ENCODE measurements around the gene EGFL8.

EGFL8 gene

GRCh38 chr6:32168807-32169591, 4.6 kb downstream of the EGFL8 start:
- DNase-seq: no peak

DNA sequence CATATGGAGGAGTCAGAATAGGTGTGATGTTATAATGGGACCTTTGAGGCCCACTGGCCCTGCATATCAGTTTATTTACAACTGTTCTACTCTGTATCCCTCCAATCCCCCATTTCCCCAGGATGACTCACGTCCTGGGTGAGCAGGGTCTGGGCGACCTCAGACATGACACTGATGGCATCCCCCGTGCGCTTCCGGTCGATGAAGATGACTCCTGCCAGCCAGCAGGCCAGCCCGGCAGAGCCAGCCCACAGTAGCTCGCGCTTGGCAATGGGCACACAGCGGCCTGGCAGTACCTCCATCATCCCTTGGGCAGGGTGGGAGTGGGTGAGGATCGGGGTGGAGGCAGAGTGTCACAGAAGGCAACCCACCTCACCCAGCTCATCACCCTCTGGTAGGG, 5.9 kb downstream of the EGFL8 start:
- no peak for DNase-seq

DNA sequence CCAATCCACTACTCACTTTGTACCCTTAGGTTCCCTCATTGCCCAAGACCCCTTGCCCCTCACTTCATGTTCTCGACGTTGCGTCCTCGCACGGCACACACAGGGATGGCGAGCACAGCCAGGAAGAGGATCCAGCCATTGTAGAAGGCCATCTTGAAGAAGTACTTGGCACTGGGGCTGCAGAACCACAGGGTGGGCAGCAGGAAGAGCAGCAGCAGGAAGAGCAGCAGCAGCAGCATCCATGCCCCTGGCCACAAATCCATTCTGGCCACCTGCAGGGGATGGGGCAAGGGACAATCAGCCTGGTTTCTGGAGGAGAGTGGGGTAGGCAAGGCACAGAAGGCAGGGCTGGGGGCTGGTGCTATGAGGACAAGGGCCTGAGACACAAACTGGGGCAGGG, 6.8 kb downstream of the EGFL8 start:
- no peak for DNase-seq

DNA sequence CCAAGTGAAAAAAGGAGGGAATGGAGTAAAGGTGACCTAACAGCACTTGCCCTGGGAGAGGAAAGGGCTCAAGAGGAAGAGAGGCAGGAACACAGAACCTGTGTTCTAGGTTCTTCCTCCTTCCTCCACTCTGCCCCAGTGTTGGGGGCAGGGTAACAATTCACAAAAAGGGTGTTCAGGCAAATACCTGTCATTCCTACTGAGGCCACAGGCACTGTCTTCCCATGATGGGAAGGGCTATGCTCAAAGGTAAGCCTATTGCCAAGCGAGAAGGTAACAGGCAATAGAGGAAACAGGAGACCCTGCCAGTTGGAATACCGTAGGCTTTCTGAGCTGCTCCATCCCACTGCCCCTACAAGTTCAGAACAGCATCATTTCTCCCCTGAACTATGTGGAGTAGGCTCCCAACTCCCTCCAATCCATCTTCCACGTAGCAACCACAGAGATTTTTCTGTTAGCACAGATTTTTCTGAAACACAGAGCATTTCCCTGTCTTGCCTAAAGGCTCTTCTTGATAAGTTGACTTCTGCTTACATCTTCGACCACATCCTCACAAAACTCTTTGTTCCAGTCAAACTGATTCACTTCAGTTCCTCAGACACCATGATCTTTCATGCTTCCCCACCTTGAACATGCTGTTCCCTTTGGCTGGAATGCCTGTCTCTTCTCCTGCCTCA, 8.8 kb downstream of the EGFL8 start:
- DNase-seq: no peak

DNA sequence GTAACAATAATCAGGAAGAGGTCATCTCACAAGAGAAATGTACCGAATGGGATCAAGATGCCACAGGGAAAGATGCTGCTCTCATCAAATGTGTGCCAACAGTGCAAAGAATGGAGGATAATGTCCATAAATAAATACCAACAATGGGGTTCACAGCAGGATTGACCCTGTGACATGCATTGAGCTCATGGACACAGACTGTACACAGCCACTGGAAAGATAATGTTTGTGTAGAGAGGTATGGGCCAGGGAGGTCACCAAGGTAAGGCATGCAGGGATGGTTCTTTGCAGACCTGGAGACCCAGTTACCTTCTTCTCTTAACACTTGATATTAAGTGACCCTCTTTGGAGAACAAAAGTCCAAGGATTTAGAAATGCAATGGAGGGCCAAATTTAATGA, 10.0 kb downstream of the EGFL8 start:
- DNase-seq: no peak

- no peak for DNase-seq
Measured at GRCh38 chr6:32175322-32175710, 10.9 kb downstream of the EGFL8 start.

- DNase-seq: peak; percentile 97
Measured at GRCh38 chr6:32175711-32176475, 11.5 kb downstream of the EGFL8 start, which contains the start of gene AGPAT1. TSS of gene AGPAT1 (minus strand) at chr6:32176084. CDS start at chr6:32171496, 4,588 bp downstream.

DNA sequence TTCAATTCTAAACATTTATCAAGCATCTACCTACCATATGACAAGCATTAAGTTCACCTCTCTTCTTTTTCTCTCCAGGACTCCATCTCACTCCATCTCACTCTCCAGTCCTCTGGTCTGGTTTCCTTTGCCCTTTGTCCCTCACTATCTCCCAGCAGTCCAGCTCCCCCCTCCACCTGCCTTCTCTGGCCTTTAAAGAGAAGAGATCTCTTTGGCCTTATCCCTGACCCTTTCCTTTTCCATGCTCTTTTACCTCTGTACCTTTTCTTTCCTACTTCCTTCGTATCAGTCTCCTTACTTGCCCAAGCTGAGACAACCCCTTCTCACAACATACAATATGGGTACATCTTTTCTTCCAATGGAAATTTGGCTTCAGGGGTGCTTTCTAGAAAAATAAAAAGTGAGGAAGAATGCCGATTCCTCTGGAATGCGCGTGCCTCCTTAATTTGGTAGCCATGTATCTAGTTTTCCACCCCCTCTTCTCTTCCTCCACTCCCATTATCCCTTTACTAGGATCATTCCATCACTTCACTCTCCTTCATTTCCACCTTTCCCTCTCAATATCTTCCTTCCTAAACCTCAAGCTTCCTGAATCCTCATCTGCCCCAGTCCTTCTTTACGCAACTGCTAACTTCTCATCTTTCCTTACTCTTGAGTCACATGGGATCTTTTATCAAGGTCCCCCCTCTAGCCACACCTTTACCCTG, 12.2 kb downstream of the EGFL8 start:
- no peak for DNase-seq

DNA sequence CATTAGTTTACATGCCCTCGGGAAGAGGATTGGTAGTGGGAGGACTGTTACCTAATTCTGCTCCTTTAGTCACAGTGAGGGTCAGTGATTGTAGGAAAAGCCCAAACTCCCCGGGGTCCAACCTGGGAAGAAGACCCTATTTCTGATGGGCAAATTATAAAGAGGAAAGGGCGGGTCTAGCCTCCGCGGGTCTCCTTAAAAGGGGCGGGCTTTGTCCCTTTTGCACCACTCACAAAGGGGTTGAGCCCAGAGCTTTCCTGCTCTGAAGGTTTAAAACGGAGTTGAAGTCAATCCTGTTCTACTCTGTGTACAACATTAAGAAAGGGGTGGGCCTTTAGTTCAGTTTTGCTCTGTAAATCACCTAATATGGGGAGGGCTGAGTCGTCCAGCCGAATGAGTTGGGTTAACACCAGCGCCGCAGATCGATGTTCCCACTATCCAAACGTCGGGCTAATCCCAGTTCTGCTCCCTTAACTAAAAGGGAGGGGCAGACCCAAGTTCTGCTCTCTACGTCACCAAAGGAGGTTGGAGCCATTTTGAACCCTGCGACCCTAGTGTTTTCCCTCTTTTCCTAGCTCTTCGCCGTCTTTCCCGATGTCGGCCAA, 12.9 kb downstream of the EGFL8 start:
- DNase-seq: peak; percentile 70

- peak; percentile 99 for DNase-seq
Measured at GRCh38 chr6:32177788-32178546, 13.6 kb downstream of the EGFL8 start, which contains the start of gene RNF5. TSS of gene RNF5 (plus strand) at chr6:32178405. CDS start at chr6:32178512, 107 bp downstream.

DNA sequence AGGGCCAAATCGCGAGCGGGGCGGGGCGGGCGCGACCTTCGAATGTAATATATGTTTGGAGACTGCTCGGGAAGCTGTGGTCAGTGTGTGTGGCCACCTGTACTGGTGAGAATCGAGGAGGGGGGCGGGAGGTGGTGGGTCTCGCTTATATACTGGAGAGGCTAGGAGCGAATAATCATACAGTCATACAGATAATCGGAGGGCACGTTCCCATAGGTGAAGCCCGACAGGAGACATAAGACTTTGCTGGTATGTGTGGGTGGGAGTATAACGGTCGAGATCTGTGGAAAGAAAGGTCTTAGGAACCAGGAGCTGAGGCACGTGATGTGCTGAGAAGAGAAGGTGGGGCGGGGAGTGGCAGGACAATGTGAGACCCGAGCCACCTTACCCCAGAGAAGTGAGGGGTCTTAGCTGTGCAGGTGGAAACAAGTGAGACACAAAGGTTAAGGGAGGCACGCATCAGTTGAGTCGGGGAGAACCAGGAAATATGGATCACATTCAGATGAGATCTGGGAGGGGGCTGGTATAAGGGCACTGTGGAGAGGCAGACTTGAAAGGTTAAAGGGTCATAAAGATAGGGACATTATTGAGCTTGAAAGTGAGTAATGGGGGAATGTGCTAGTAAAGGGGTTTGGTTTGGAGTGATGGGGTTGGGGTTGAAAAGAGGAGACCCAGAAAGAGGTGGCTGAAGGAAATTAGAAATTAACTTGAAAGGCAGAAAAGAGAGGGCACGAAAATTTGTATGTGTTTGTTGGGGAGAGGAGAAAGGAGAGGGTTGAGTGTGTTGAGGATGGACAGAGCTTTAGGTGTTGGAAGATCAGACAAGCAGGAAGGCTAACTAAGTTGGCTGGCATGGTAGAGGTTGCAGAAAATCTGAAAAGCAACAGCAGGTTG, 14.4 kb downstream of the EGFL8 start:
- DNase-seq: no peak

- no peak for DNase-seq
Measured at GRCh38 chr6:32179766-32180405, 15.5 kb downstream of the EGFL8 start.

- no peak for DNase-seq
Measured at GRCh38 chr6:32181148-32181702, 16.8 kb downstream of the EGFL8 start.

DNA sequence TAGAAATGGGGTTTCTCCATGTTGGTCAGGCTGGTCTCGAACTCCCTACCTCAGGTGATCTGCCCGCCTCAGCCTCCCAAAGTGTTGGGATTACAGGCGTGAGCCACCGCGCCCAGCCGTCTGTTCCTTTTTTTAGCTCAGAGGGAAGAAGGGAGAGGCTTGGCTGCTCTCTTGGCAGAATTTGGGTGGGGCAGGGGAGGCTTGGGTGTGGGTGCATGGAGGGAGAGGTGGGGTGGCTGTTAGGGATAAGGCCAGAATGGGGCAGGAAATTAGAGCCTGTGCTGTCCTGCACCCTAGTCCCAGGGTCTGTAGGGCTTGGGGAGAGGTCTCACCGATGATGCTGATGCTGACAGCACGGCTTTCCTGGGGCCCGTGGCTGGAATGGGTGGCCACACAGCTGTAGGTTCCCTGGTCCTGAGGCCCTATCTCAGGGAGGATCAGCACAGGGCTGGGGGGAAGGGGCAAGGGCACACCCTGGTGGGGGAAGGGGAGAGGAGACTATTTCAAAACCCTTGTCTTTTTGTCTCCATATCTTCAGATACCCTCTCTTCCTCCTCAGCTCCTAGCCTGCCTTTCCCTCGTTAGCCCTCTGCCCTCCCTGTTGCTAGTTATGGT, 17.6 kb downstream of the EGFL8 start:
- no peak for DNase-seq

GRCh38 chr6:32182555-32182981, 18.2 kb downstream of the EGFL8 start:
- no peak for DNase-seq

GRCh38 chr6:32183030-32183429, 18.6 kb downstream of the EGFL8 start:
- DNase-seq: no peak

- no peak for DNase-seq
Measured at GRCh38 chr6:32183483-32184083, 19.2 kb downstream of the EGFL8 start.

GRCh38 chr6:32184084-32184640, 19.8 kb downstream of the EGFL8 start, which contains the start of gene AGER:
TSS of gene AGER (minus strand) at chr6:32184253. CDS start at chr6:32184222, 31 bp downstream.
- no peak for DNase-seq

Data from CD4-positive, alpha-beta T cell treated with Interleukin-10 for 1 hour (primary cell).